Panc1 (cell line): Measurements from ENCODE around the gene PLEKHG4. TPM values are rescaled to one million over a fixed set of nuclear protein-coding genes. Genes with fewer than 3 reads are reported as not detected.

Source experiments
- ATAC-seq: fragments of 200-7000 bp; cut with Tn5 transposase; 2 replicates; pipeline ENCODE4 v1.9.1; 2020; ENCODE audit warnings: mild to moderate bottlenecking, moderate library complexity
- BruUV-seq: library from RNA; stranded (reverse); fragments of 400-500 nt; replicated peaks from 2 replicates; lab custom pipeline; 2021; lab: Mats Ljungman, UMichigan
- CTCF ChIA-PET: fragments of 300-600 bp; sonication (Branson Sonifier 250); formaldehyde crosslinking; loops from one replicate; lab custom pipeline; 2022; ENCODE audit warnings: antibody characterized with exemption; lab: Charles Lee
- POLR2A ChIA-PET: fragments of 300-600 bp; sonication (Branson Sonifier 250); formaldehyde crosslinking; loops from one replicate; lab custom pipeline; 2022; ENCODE audit warnings: antibody characterized with exemption; lab: Charles Lee
- DNase-seq: peaks from one replicate; pipeline ENCODE4 v3.0.0-alpha.2; 2010; ENCODE audit warnings: low read depth, low spot score
- H3K27ac ChIP-seq: 2 replicates; pipeline ENCODE4 v1.5.1; 2011; ENCODE audit warnings: mild to moderate bottlenecking, low read length, inconsistent platforms
- H3K27me3 ChIP-seq: fragments of 200-500 bp; sonication (Bioruptor generic); 2 replicates; pipeline ENCODE4 v1.6.0; 2014; ENCODE audit warnings: low read length, inconsistent platforms; ENCODE audit not compliant: control insufficient read depth, insufficient read depth
- H3K36me3 ChIP-seq: fragments of 200-500 bp; sonication (Bioruptor generic); 2 replicates; pipeline ENCODE4 v1.5.1; 2014; ENCODE audit warnings: inconsistent platforms, mild to moderate bottlenecking, low read length, moderate library complexity; ENCODE audit not compliant: control insufficient read depth, insufficient read depth
- H3K4me1 ChIP-seq: 2 replicates; pipeline ENCODE4 v1.5.1; 2011; ENCODE audit warnings: inconsistent platforms, mild to moderate bottlenecking, low read length, moderate library complexity; ENCODE audit not compliant: control insufficient read depth, insufficient read depth
- H3K4me3 ChIP-seq, 2 experiments: 2 replicates each; pipeline ENCODE4 v1.5.1; 2011 to 2012; ENCODE audit warnings: low read depth in 2 of 2, low read length in 2 of 2, mild to moderate bottlenecking in 2 of 2, inconsistent platforms in 1 of 2, moderate library complexity in 1 of 2
- H3K9me3 ChIP-seq: fragments of 200-500 bp; sonication (Bioruptor generic); 2 replicates; pipeline ENCODE4 v1.5.1; 2014; ENCODE audit warnings: low read depth, mild to moderate bottlenecking, inconsistent platforms, low read length, moderate library complexity; ENCODE audit not compliant: control insufficient read depth, insufficient read depth
- CTCF ChIP-seq: fragments of 450-650 bp; IDR thresholded peaks from 2 replicates; pipeline ENCODE4 v1.5.1; 2017; ENCODE audit warnings: mild to moderate bottlenecking
- POLR2AphosphoS5 ChIP-seq: IDR thresholded peaks from 2 replicates; pipeline ENCODE4 v1.6.1; 2012; ENCODE audit warnings: mild to moderate bottlenecking, low read depth, low read length, moderate library complexity
- REST ChIP-seq, 2 experiments: IDR thresholded peaks; 2 replicates each; pipeline ENCODE4 v1.6.1; 2011 to 2012; ENCODE audit warnings: low read depth in 2 of 2, control low read depth in 1 of 2, low read length in 1 of 2, mild to moderate bottlenecking in 1 of 2, moderate library complexity in 1 of 2; ENCODE audit not compliant: insufficient read depth in 1 of 2
- SIN3A ChIP-seq: IDR thresholded peaks from 2 replicates; pipeline ENCODE4 v1.6.1; 2012; ENCODE audit warnings: low read depth, mild to moderate bottlenecking, low read length, moderate library complexity, borderline replicate concordance; ENCODE audit not compliant: insufficient read depth
- TCF7L2 ChIP-seq: IDR thresholded peaks from 2 replicates; pipeline ENCODE4 v1.6.1; 2011; ENCODE audit warnings: mild to moderate bottlenecking, low read depth, low read length, inconsistent platforms
- in situ Hi-C: cut with HindIII; loops from 2 replicates; pipeline ENCODE4 v1.10.0; 2016; ENCODE audit warnings: low sequenced_read_pairs, low pct_unique_long_range_greater_than_20kb
- intact Hi-C: fragments of 100-400 bp; cut with micrococcal nuclease; formaldehyde crosslinking; loops from one replicate; pipeline ENCODE4 v1.10.0; 2022; ENCODE audit not compliant: unreplicated experiment
- total RNA-seq: library from RNA; stranded (reverse); gene quantifications from one replicate; pipeline ENCODE4 v1.2.1, GENCODE V29; 2021; ENCODE audit not compliant: unreplicated experiment

PLEKHG4 gene
- total RNA-seq, 1 experiment from 2014 or later, result 6.7 TPM

GRCh38 chr16:67326472-67327309 lies 47.4 kb downstream of the PLEKHG4 start, which contains the start of the genes KCTD19 and LRRC36:
TSS of gene KCTD19 (minus strand) at chr16:67326741. CDS start at chr16:67326707, 34 bp downstream.
TSS of gene LRRC36 (plus strand) at chr16:67326815. CDS start at chr16:67326863, 48 bp downstream.
- no peaks in the 10 kb centered on the region for H3K36me3 ChIP-seq
- no peaks in the 10 kb centered on the region for H3K4me1 ChIP-seq
- in situ Hi-C loops, result no loop called here
- no peaks in the 10 kb centered on the region for H3K9me3 ChIP-seq
- POLR2A ChIA-PET, result no interaction called here
- ATAC-seq (peak; percentile 97), DNase-seq (no peak)
- intact Hi-C loops, result no loop called here
- H3K27me3 ChIP-seq, result no peaks in the 10 kb centered on the region
- H3K27ac ChIP-seq, result no peak within 1 kb of the TSS
- CTCF ChIA-PET, result interaction anchor here (0.7 kb wide), 3 partner anchors 11 to 100 kb away, joined by 3 to 6 read pairs (median 3); partner anchors contain the start of gene TMEM208
- no TSS peak for BruUV-seq
- peak within 1 kb of the TSS; percentile 48 to 73 for H3K4me3 ChIP-seq
- TF ChIP-seq CTCF (peak; percentile 83), POLR2AphosphoS5 (no peak), REST (IDR thresholded peaks at IDR 0.05; ENCODE audit: insufficient read depth in 1 of 2, low read depth in 2 of 2, low read length in 1 of 2) (no peak)

GRCh38 chr16:67327743-67328142 lies 48.4 kb downstream of the PLEKHG4 start:
- no TSS peak for BruUV-seq
- DNase-seq (no peak), ATAC-seq (no peak)
- ChIA-PET CTCF (no interaction called here), POLR2A (no interaction called here)
- no peak for TF ChIP-seq CTCF
- no peak for TF ChIP-seq POLR2AphosphoS5
- no peak for TF ChIP-seq SIN3A
- no peak for TF ChIP-seq REST (IDR thresholded peaks at IDR 0.05; ENCODE audit: insufficient read depth in 1 of 2, low read depth in 2 of 2, low read length in 1 of 2)
- no peak for TF ChIP-seq TCF7L2
- intact Hi-C loops, result no loop called here
- Histone ChIP-seq H3K4me1 (no peaks in the 10 kb centered on the region), H3K27ac (no peak overlapping the region), H3K27me3 (no peaks in the 10 kb centered on the region), H3K36me3 (no peaks in the 10 kb centered on the region), H3K9me3 (no peaks in the 10 kb centered on the region), H3K4me3 (no peak overlapping the region)
- in situ Hi-C loops, result no loop called here
